Pancreas (tissue), 10 donors: ENCODE results near the gene ZBTB11. TPM values are rescaled to one million over a fixed set of nuclear protein-coding genes. Genes with fewer than 3 reads are reported as not detected.
"Not testable (repeated sequence)": the region's sequence is repeated elsewhere in the genome, so short reads cannot be mapped to it uniquely, and the experiment has no call there.

Experiments
- ATAC-seq, 4 donors: fragments of 200-7000 bp; cut with Tn5 transposase; one replicate each; pipeline versions ENCODE4 v1.8.0 to v1.9.1; 2020; ENCODE audit warnings: mild to moderate bottlenecking in 4 of 4, moderate library complexity in 4 of 4
- DNase-seq, 6 donors: peaks; one replicate each; pipeline ENCODE4 v3.0.0-alpha.2; 2020
- FAIRE-seq: peaks from 2 replicates; lab custom pipeline; 2012; peaks lifted over from hg19 to GRCh38; lab: Jason Lieb, UNC
- H3K27ac ChIP-seq, 4 donors: fragments of 200-600 bp; sonication (generic); 1 replicate in 3 of 4; 2 replicates in 1 of 4; pipeline versions ENCODE4 v1.5.0 to v1.8.0; 2020
- H3K27me3 ChIP-seq, 4 donors: fragments of 200-600 bp; one replicate each; pipeline ENCODE4 v1.8.0; 2021
- H3K36me3 ChIP-seq, 3 donors: fragments of 200-600 bp; sonication (generic) in 1 of 3; one replicate each; pipeline versions ENCODE4 v1.5.0 to v1.8.0; 2020 to 2021
- H3K4me1 ChIP-seq, 3 donors: fragments of 200-600 bp; one replicate each; pipeline ENCODE4 v1.8.0; 2021
- H3K4me3 ChIP-seq, 4 donors: fragments of 200-600 bp; sonication (generic) in 2 of 4; one replicate each; pipeline versions ENCODE4 v1.5.0 to v1.8.0; 2020 to 2021
- H3K9me3 ChIP-seq, 4 donors: fragments of 200-600 bp; one replicate each; pipeline ENCODE4 v1.8.0; 2021
- CTCF ChIP-seq, 4 donors: fragments of 200-600 bp; sonication (generic) in 3 of 4; IDR thresholded peaks; one replicate each; pipeline versions ENCODE4 v1.5.0 to v1.8.0; 2021; ENCODE audit warnings: antibody characterized with exemption in 4 of 4
- WGBS, 2 donors: extraction: QIAGEN DNeasy Blood & Tissue Kit; methylation state at CpG; one replicate each; pipeline ENCODE4 v1.1.7; 2013; 5-methylcytosine and 5-hydroxymethylcytosine counted together
- intact Hi-C, 3 donors: fragments of 100-400 bp; cut with DNase I; formaldehyde crosslinking; loops; one replicate each; pipeline versions ENCODE4 v1.11.1 to v1.14.2; 2022
- polyA plus RNA-seq, 2 donors: library from polyadenylated mRNA; stranded (reverse); fragments of 200-250 nt; gene quantifications; one replicate each; pipeline ENCODE4 v1.2.3, GENCODE V29; 2013
- total RNA-seq, 6 donors: library from RNA; stranded (reverse); fragmentation: NEBNext Ultra II Directional in 4 of 6; extraction: Animal tissue kit (Norgen Biotek cat#: 25700) in 4 of 6; gene quantifications; one replicate each; pipeline versions ENCODE4 v1.2.1 to v1.2.4, GENCODE V29; 2021 to 2023
- donor health status: healthy with polysubstance abuse.
- donor health status: DM: no; HTN: no; CAD: no; lungs with moderate emphysema.
- donor health status: DM: no; HTN: no; CAD: no.
- donor health status: control.
- donor health status: control.
- donor health status: Bipolar disorder and iron deficiency.
- donor health status: DM: yes; HTN: yes; CAD: no.
- donor health status: DM: no; HTN: no; CAD: no.
- donor health status: DM: no; HTN: no; CAD: no.
- donor health status: DM: yes; HTN: yes; CAD: no.

The ZBTB11 gene
- total and polyA plus RNA-seq, 8 donors = 4.5 to 11.0 (median 7.3) TPM

- TF ChIP-seq CTCF (IDR thresholded peaks at IDR 0.05) = no peak
- no peaks in the 10 kb centered on the region for H3K9me3 ChIP-seq
- ATAC-seq (no peak), DNase-seq (no peak), FAIRE-seq (no peak)
- no peak overlapping the region for H3K27ac ChIP-seq
- 29 to 38% methylated on average over 4 of the region's 4 CpGs for WGBS, 2 donors
- H3K36me3 ChIP-seq = no peaks in the 10 kb centered on the region
- no peaks in the 10 kb centered on the region for H3K4me1 ChIP-seq
- intact Hi-C loops = no loop called here
- no peak overlapping the region for H3K4me3 ChIP-seq
- no peaks in the 10 kb centered on the region for H3K27me3 ChIP-seq
These were observed 32.2 kb upstream of the ZBTB11 start for GRCh38 chr3:101709126-101709525.

GRCh38 chr3:101704639-101705038 lies 27.7 kb upstream of the ZBTB11 start:
- DNase-seq, intact Hi-C loops, ATAC-seq, FAIRE-seq, H3K27me3 ChIP-seq, H3K36me3 ChIP-seq, H3K27ac ChIP-seq, H3K4me3 ChIP-seq, H3K9me3 ChIP-seq, H3K4me1 ChIP-seq: not testable (repeated sequence)
- 46 to 52% methylated on average over 2 of the region's 2 CpGs for WGBS, 2 donors

- H3K4me1 ChIP-seq = no peaks in the 10 kb centered on the region
- H3K4me3 ChIP-seq = no peak overlapping the region
- no peak for ATAC-seq
- no peaks in the 10 kb centered on the region for H3K27me3 ChIP-seq
- H3K27ac ChIP-seq = no peak overlapping the region
- no peaks in the 10 kb centered on the region for H3K36me3 ChIP-seq
- 71 to 77% methylated on average over 2 of the region's 2 CpGs for WGBS, 2 donors
- no peaks in the 10 kb centered on the region for H3K9me3 ChIP-seq
- no peak for DNase-seq
- TF ChIP-seq CTCF (IDR thresholded peaks at IDR 0.05) = no peak
- no peak for FAIRE-seq
- intact Hi-C loops = no loop called here
These were observed 26.2 kb upstream of the ZBTB11 start for GRCh38 chr3:101703169-101703568.

DNA sequence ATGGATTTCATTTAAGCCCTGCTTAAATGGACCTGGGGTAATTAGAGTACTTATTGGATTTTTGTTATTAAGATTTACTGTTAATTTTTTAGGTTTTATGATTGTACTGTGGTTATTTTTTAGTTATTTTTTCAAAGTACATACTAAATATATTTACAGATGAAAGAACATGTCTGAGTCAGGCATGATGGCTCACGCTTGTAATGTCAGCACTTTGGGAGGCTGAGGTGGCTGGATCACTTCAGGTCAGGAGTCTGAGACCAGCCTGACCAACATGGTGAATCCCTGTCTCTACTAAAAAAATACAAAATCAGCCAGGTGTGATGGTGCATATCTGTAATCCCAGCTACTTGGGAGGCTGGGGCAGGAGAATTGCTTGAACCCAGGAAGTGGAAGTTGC lies 25.8 kb upstream of the ZBTB11 start:
- intact Hi-C loops = no loop called here

GRCh38 chr3:101701696-101702634 lies 25.0 kb upstream of the ZBTB11 start:
- Histone ChIP-seq H3K4me1 (no peaks in the 10 kb centered on the region), H3K27me3 (no peaks in the 10 kb centered on the region), H3K9me3 (no peaks in the 10 kb centered on the region), H3K4me3 (no peak overlapping the region), H3K36me3 (no peaks in the 10 kb centered on the region), H3K27ac (no peak overlapping the region)
- no peak for ATAC-seq
- no peak for TF ChIP-seq CTCF (IDR thresholded peaks at IDR 0.05)
- WGBS, 2 donors = 85 to 87% methylated on average over 7 of the region's 7 CpGs
- intact Hi-C loops = no loop called here
- no peak for FAIRE-seq
- no peak for DNase-seq

More for the DNA sequence above, 25.8 kb upstream of the ZBTB11 start:
- H3K9me3 ChIP-seq = no peaks in the 10 kb centered on the region
- H3K4me3 ChIP-seq = no peak overlapping the region
- no peak overlapping the region for H3K27ac ChIP-seq
- no peak for FAIRE-seq
- no peaks in the 10 kb centered on the region for H3K27me3 ChIP-seq
- H3K36me3 ChIP-seq = no peaks in the 10 kb centered on the region
- ATAC-seq = no peak
- no peaks in the 10 kb centered on the region for H3K4me1 ChIP-seq
- no peak for DNase-seq
- no peak for TF ChIP-seq CTCF (IDR thresholded peaks at IDR 0.05)
- 84 to 96% methylated on average over 1 of the region's 1 CpG for WGBS, 2 donors
